ENCODE data around the gene ADAD2.

ADAD2 gene

GRCh38 chr16:84190731-84191388, at the start of gene ADAD2:
Gene ADAD2 (plus strand): TSS chr16:84191157. CDS start chr16:84191231, 74 bp downstream.
- DNase-seq: no peak

- no peak for DNase-seq
Measured at GRCh38 chr16:84143081-84143480, 47.9 kb upstream of the ADAD2 start.

GRCh38 chr16:84143784-84144199, 47.2 kb upstream of the ADAD2 start:
- DNase-seq: no peak

GRCh38 chr16:84144209-84144858, 46.6 kb upstream of the ADAD2 start:
- peak; percentile 30 for DNase-seq

GRCh38 chr16:84144859-84145639, 45.9 kb upstream of the ADAD2 start, which contains the start of the genes DNAAF1 and HSDL1:
Gene DNAAF1 (plus strand): TSS chr16:84145308. CDS start chr16:84145441, 133 bp downstream.
Gene HSDL1 (minus strand): TSS chr16:84145177. CDS start chr16:84131321, 13,856 bp downstream.
- DNase-seq: peak; percentile 98

GRCh38 chr16:84150926-84151325, 40.0 kb upstream of the ADAD2 start:
- DNase-seq: no peak

- no peak for DNase-seq
Measured at GRCh38 chr16:84153660-84154214, 37.2 kb upstream of the ADAD2 start.

GRCh38 chr16:84155226-84155625, 35.7 kb upstream of the ADAD2 start:
- no peak for DNase-seq

- no peak for DNase-seq
Measured at GRCh38 chr16:84155771-84156170, 35.2 kb upstream of the ADAD2 start.

- DNase-seq: no peak
Measured at GRCh38 chr16:84156342-84156784, 34.6 kb upstream of the ADAD2 start.

- no peak for DNase-seq
Measured at GRCh38 chr16:84159007-84159406, 31.9 kb upstream of the ADAD2 start.

- DNase-seq: no peak
Measured at GRCh38 chr16:84159800-84160199, 31.2 kb upstream of the ADAD2 start.

- DNase-seq: no peak
Measured at GRCh38 chr16:84161037-84161436, 29.9 kb upstream of the ADAD2 start.

GRCh38 chr16:84161801-84162200, 29.2 kb upstream of the ADAD2 start:
- DNase-seq: no peak

- DNase-seq: no peak
Measured at GRCh38 chr16:84165746-84166145, 25.2 kb upstream of the ADAD2 start.

- DNase-seq: no peak
Measured at GRCh38 chr16:84166796-84167695, 23.9 kb upstream of the ADAD2 start.

GRCh38 chr16:84169765-84170310, 21.1 kb upstream of the ADAD2 start:
- DNase-seq: no peak

- no peak for DNase-seq
Measured at GRCh38 chr16:84174396-84174795, 16.6 kb upstream of the ADAD2 start.

GRCh38 chr16:84175350-84176081, 15.4 kb upstream of the ADAD2 start:
- peak; percentile 96 for DNase-seq

GRCh38 chr16:84176192-84177053, 14.5 kb upstream of the ADAD2 start:
- peak; percentile 37 for DNase-seq
